IMR-90 (cell line): Measurements from ENCODE around the gene AMDHD2. TPM values are rescaled to one million over a fixed set of nuclear protein-coding genes. Genes with fewer than 3 reads are reported as not detected.

Experiments used
- ATAC-seq: fragments of 200-7000 bp; cut with Tn5 transposase; 2 replicates; pipeline ENCODE4 v1.9.1; 2020; ENCODE audit warnings: low read depth, mild to moderate bottlenecking, moderate library complexity
- BruUV-seq: library from RNA; stranded (reverse); fragments of 400-500 nt; replicated peaks from 2 replicates; lab custom pipeline; 2021; lab: Mats Ljungman, UMichigan
- CTCF ChIA-PET: fragments of 300-600 bp; formaldehyde crosslinking; extraction: SDS; loops from one replicate; lab custom pipeline; 2021; ENCODE audit warnings: antibody characterized with exemption; lab: Yijun Ruan, JAX
- POLR2A ChIA-PET: fragments of 300-600 bp; sonication (Branson Sonifier 250); formaldehyde crosslinking; loops from one replicate; lab custom pipeline; 2022; ENCODE audit warnings: antibody characterized with exemption; ENCODE audit not compliant: unreplicated experiment; lab: Charles Lee
- DNase-seq: peaks from one replicate; pipeline ENCODE4 v3.0.0; 2013
- H2AFZ ChIP-seq: replicated peaks from 2 replicates; pipeline ENCODE3; 2013; ENCODE audit warnings: low read length, mild to moderate bottlenecking; ENCODE audit not compliant: poor library complexity
- H2AK5ac ChIP-seq: 2 replicates; pipeline ENCODE4 v1.6.1; 2013; ENCODE audit warnings: low read depth, low read length, inconsistent platforms
- H2AK9ac ChIP-seq: replicated peaks from 2 replicates; pipeline ENCODE3; 2013; ENCODE audit warnings: mild to moderate bottlenecking, low read depth, low read length, moderate library complexity; ENCODE audit not compliant: poor library complexity
- H2BK120ac ChIP-seq: 2 replicates; pipeline ENCODE4 v1.6.1; 2013; ENCODE audit warnings: low read depth, low read length, inconsistent platforms
- H2BK15ac ChIP-seq: 3 replicates; pipeline ENCODE4 v1.6.1; 2013; ENCODE audit warnings: low read depth, low read length, inconsistent platforms
- H2BK20ac ChIP-seq: 2 replicates; pipeline ENCODE4 v1.6.1; 2013; ENCODE audit warnings: low read depth, mild to moderate bottlenecking, inconsistent platforms, low read length, moderate library complexity
- H2BK5ac ChIP-seq: 2 replicates; pipeline ENCODE4 v1.6.1; 2013; ENCODE audit warnings: mild to moderate bottlenecking, low read depth, low read length, inconsistent platforms; ENCODE audit not compliant: poor library complexity, severe bottlenecking
- H3K14ac ChIP-seq: replicated peaks from 2 replicates; pipeline ENCODE4 v1.6.1; 2013; ENCODE audit warnings: low read depth, low read length, inconsistent platforms
- H3K18ac ChIP-seq: 2 replicates; pipeline ENCODE4 v1.6.1; 2013; ENCODE audit warnings: low read depth, low read length, control low read depth
- H3K23ac ChIP-seq: 2 replicates; pipeline ENCODE4 v1.6.1; 2013; ENCODE audit warnings: low read depth, low read length, inconsistent platforms
- H3K27ac ChIP-seq: 2 replicates; pipeline ENCODE4 v1.5.1; 2013; ENCODE audit warnings: mild to moderate bottlenecking, control low read depth, low read length; ENCODE audit not compliant: insufficient read depth
- H3K27me3 ChIP-seq: 2 replicates; pipeline ENCODE4 v1.6.1; 2013; ENCODE audit warnings: low read length; ENCODE audit not compliant: control insufficient read depth, insufficient read depth
- H3K36me3 ChIP-seq: 2 replicates; pipeline ENCODE4 v1.6.1; 2013; ENCODE audit warnings: low read length, mixed read lengths; ENCODE audit not compliant: control insufficient read depth, insufficient read depth
- H3K4ac ChIP-seq: 2 replicates; pipeline ENCODE4 v1.6.1; 2013; ENCODE audit warnings: low read depth, low read length, inconsistent platforms
- H3K4me1 ChIP-seq: 2 replicates; pipeline ENCODE4 v1.6.1; 2013; ENCODE audit warnings: low read length, mixed read lengths; ENCODE audit not compliant: control insufficient read depth, insufficient read depth
- H3K4me2 ChIP-seq: 2 replicates; pipeline ENCODE4 v1.6.1; 2013; ENCODE audit warnings: low read depth, mild to moderate bottlenecking, control low read depth, low read length, moderate library complexity
- H3K4me3 ChIP-seq: 2 replicates; pipeline ENCODE4 v1.5.1; 2013; ENCODE audit warnings: low read depth, mild to moderate bottlenecking, control low read depth, low read length, moderate library complexity; ENCODE audit not compliant: insufficient read depth
- H3K56ac ChIP-seq: 2 replicates; pipeline ENCODE4 v1.6.1; 2013; ENCODE audit warnings: low read length, inconsistent platforms; ENCODE audit not compliant: insufficient read depth; ENCODE audit errors: extremely low read depth
- H3K79me1 ChIP-seq, 2 experiments: 2 replicates each; pipeline ENCODE4 v1.6.1; 2013; ENCODE audit warnings: low read length in 2 of 2, inconsistent platforms in 1 of 2, low read depth in 1 of 2
- H3K9ac ChIP-seq: 2 replicates; pipeline ENCODE4 v1.6.1; 2013; ENCODE audit warnings: low read depth, low read length, control low read depth
- H3K9me1 ChIP-seq: 2 replicates; pipeline ENCODE4 v1.6.1; 2013; ENCODE audit warnings: low read length, inconsistent platforms; ENCODE audit not compliant: insufficient read depth
- H3K9me3 ChIP-seq: 2 replicates; pipeline ENCODE4 v1.6.1; 2013; ENCODE audit warnings: low read length; ENCODE audit not compliant: control insufficient read depth, insufficient read depth
- H4K20me1 ChIP-seq: 2 replicates; pipeline ENCODE4 v1.6.1; 2013; ENCODE audit warnings: low read length, inconsistent platforms; ENCODE audit not compliant: insufficient read depth
- H4K5ac ChIP-seq: 2 replicates; pipeline ENCODE4 v1.6.1; 2013; ENCODE audit warnings: mild to moderate bottlenecking, low read depth, low read length, control low read depth
- H4K8ac ChIP-seq, 2 experiments: 2 replicates each; pipeline ENCODE4 v1.6.1; 2013; ENCODE audit warnings: low read depth in 2 of 2, low read length in 2 of 2, control low read depth in 1 of 2, inconsistent platforms in 1 of 2
- H4K91ac ChIP-seq: 2 replicates; pipeline ENCODE4 v1.6.1; 2013; ENCODE audit warnings: low read depth, low read length, inconsistent platforms; ENCODE audit not compliant: insufficient read depth
- BHLHE40 ChIP-seq: fragments of 150-350 bp; IDR thresholded peaks from 2 replicates; pipeline ENCODE4 v1.6.1; 2016; ENCODE audit warnings: mild to moderate bottlenecking, low read depth, low read length
- CHD1 ChIP-seq: IDR thresholded peaks from 2 replicates; pipeline ENCODE4 v1.6.1; 2012; ENCODE audit warnings: low read depth, low read length, improper control_type of control experiment
- CTCF ChIP-seq: conservative IDR thresholded peaks from 2 replicates; pipeline ENCODE4 v1.5.1; 2012; ENCODE audit warnings: mild to moderate bottlenecking, low read depth, low read length, improper control_type of control experiment
- FOS ChIP-seq: fragments of 150-350 bp; IDR thresholded peaks from 2 replicates; pipeline ENCODE4 v1.6.1; 2016; ENCODE audit warnings: low read depth, low read length
- MAFK ChIP-seq: IDR thresholded peaks from 2 replicates; pipeline ENCODE4 v1.6.1; 2012; ENCODE audit warnings: low read depth, low read length, improper control_type of control experiment
- MAZ ChIP-seq: IDR thresholded peaks from 2 replicates; pipeline ENCODE4 v1.6.1; 2012; ENCODE audit warnings: low read depth, mild to moderate bottlenecking, low read length, improper control_type of control experiment, moderate library complexity, borderline replicate concordance
- POLR2A ChIP-seq: IDR thresholded peaks from 2 replicates; pipeline ENCODE4 v1.6.1; 2012; ENCODE audit warnings: mild to moderate bottlenecking, low read depth, low read length
- RAD21 ChIP-seq: IDR thresholded peaks from 2 replicates; pipeline ENCODE4 v1.6.1; 2012; ENCODE audit warnings: low read length, improper control_type of control experiment
- RCOR1 ChIP-seq: IDR thresholded peaks from 2 replicates; pipeline ENCODE4 v1.6.1; 2012; ENCODE audit warnings: mild to moderate bottlenecking, low read length, improper control_type of control experiment; ENCODE audit not compliant: insufficient replicate concordance
- RFX5 ChIP-seq: IDR thresholded peaks from 2 replicates; pipeline ENCODE4 v1.8.0; 2012; ENCODE audit warnings: low read depth, mild to moderate bottlenecking, low read length, moderate library complexity
- SMC3 ChIP-seq: fragments of 150-350 bp; IDR thresholded peaks from 2 replicates; pipeline ENCODE4 v1.6.1; 2016; ENCODE audit warnings: low read depth, mild to moderate bottlenecking, antibody characterized with exemption, low read length, moderate library complexity
- USF2 ChIP-seq: fragments of 150-350 bp; IDR thresholded peaks from 2 replicates; pipeline ENCODE4 v1.6.1; 2017; ENCODE audit warnings: mild to moderate bottlenecking, antibody characterized with exemption, low read length, low read depth
- WGBS, 2 experiments: methylation state at CpG; one replicate each; pipeline versions ENCODE4 v1.1.5 to v1.1.7; 2013; ENCODE audit warnings: missing lambda C conversion rate in 2 of 2; ENCODE audit not compliant: insufficient read length in 1 of 2; ENCODE audit errors: extremely low coverage in 2 of 2; 5-methylcytosine and 5-hydroxymethylcytosine counted together
- dilution Hi-C: fragments of 300-500 bp; cut with HindIII; formaldehyde crosslinking; loops from one replicate; pipeline ENCODE4 v1.14.3; 2018; ENCODE audit warnings: low sequenced_read_pairs; ENCODE audit not compliant: unreplicated experiment
- in situ Hi-C: fragments of 300-500 bp; cut with MboI; formaldehyde crosslinking; loops from 3 replicates; pipeline ENCODE4 v1.14.3; 2019; ENCODE audit warnings: low sequenced_read_pairs, inconsistent platforms, mixed read lengths
- intact Hi-C: fragments of 100-400 bp; cut with micrococcal nuclease; formaldehyde crosslinking; loops from 2 replicates; pipeline ENCODE4 v1.10.0; 2022
- polyA plus RNA-seq, 3 experiments: library from polyadenylated mRNA; depleted of rRNA; stranded (reverse); fragments of >200 nt; gene quantifications; 2 replicates each; pipeline ENCODE4 v1.2.3, GENCODE V29; 2012; ENCODE audit warnings: low replicate concordance in 1 of 3
- total RNA-seq: library from RNA; depleted of rRNA; stranded (reverse); fragments of >200 nt; gene quantifications from 2 replicates; pipeline ENCODE4 v1.2.3, GENCODE V29; 2012

AMDHD2 gene
- total and polyA plus RNA-seq, 2 of the 4 experiments (the other 2 are of a cell fraction): 10.6 to 30.3 TPM

GRCh38 chr16:2486645-2487516 is 33.3 kb upstream of the AMDHD2 start (continued):
- TF ChIP-seq RCOR1: no peak
- peak; percentile 24; the same call in 1 of the 2 replicates for TF ChIP-seq SMC3

GRCh38 chr16:2487517-2487842 is 32.7 kb upstream of the AMDHD2 start:
- POLR2A ChIA-PET: no interaction called here
- no TSS peak for BruUV-seq
- H4K91ac ChIP-seq: no peak overlapping the region
- peak overlapping the region; percentile 14; the same call in 1 of the 2 replicates for H3K4me2 ChIP-seq
- H4K5ac ChIP-seq: no peak overlapping the region; the same call in 1 of the 2 replicates
- CTCF ChIA-PET: no interaction called here
- H3K14ac ChIP-seq: no peak overlapping the region
- H3K18ac ChIP-seq: no peak overlapping the region
- H4K20me1 ChIP-seq: peaks cover 21% of the 10 kb centered on the region
- dilution Hi-C loops (no loop called here), in situ Hi-C loops (no loop called here), intact Hi-C loops (no loop called here)
- H3K9ac ChIP-seq: peak overlapping the region; percentile 39; the same call in 1 of the 2 replicates
- no peak overlapping the region; the same call in 1 of the 2 replicates for H3K23ac ChIP-seq
- ATAC-seq (peak; percentile 21), DNase-seq (peak; percentile 11)
- H3K4ac ChIP-seq: no peak overlapping the region
- no peak overlapping the region for H3K4me3 ChIP-seq
- no peaks in the 10 kb centered on the region for H3K27me3 ChIP-seq
- H2BK15ac ChIP-seq: no peak overlapping the region
- H4K8ac ChIP-seq: peak overlapping the region in 1 of 2 experiments; percentile 69; a peak in 1 of 4 replicates
- H2AK9ac ChIP-seq: peak overlapping the region; percentile 35
- no peak overlapping the region for H2BK120ac ChIP-seq
- no peak overlapping the region for H2AFZ ChIP-seq
- peaks cover 31 to 72% of the 10 kb centered on the region in 2 experiments for H3K79me1 ChIP-seq
- H2BK5ac ChIP-seq: no peak overlapping the region
- H3K27ac ChIP-seq: no peak overlapping the region
- WGBS, 2 experiments: 75% methylated on average over 7 of the region's 8 CpGs; no CpG with 5 or more reads in 1 of the 2 experiments
- peaks cover 2% of the 10 kb centered on the region; the same call in 1 of the 2 replicates for H3K36me3 ChIP-seq
- peaks cover 24% of the 10 kb centered on the region for H3K4me1 ChIP-seq
- H3K9me3 ChIP-seq: no peaks in the 10 kb centered on the region
- no peak overlapping the region for H2AK5ac ChIP-seq
- no peak overlapping the region for H3K56ac ChIP-seq
- H3K9me1 ChIP-seq: peaks cover 7% of the 10 kb centered on the region; the same call in 1 of the 2 replicates
- no peak overlapping the region for H2BK20ac ChIP-seq
- TF ChIP-seq RCOR1: no peak
- no peak for TF ChIP-seq MAFK
- TF ChIP-seq SMC3: no peak
- no peak for TF ChIP-seq RFX5
- TF ChIP-seq MAZ: no peak
- no peak for TF ChIP-seq CTCF
- TF ChIP-seq POLR2A: no peak
- TF ChIP-seq BHLHE40: no peak
- TF ChIP-seq RAD21: no peak
- TF ChIP-seq FOS: no peak
- no peak for TF ChIP-seq USF2
- no peak for TF ChIP-seq CHD1
